Activated CD4-positive, CD25-positive, alpha-beta regulatory T cell treated with anti-CD3 and anti-CD28 coated beads, Interleukin-2, amount 50 U/mL, for 16 hours (primary cell): ENCODE data around the gene DEPP1.

Experiments
- DNase-seq: peaks from one replicate; pipeline ENCODE4 v3.0.0-alpha.2; 2020; ENCODE audit warnings: low read depth, low spot score

DEPP1 gene

DNA sequence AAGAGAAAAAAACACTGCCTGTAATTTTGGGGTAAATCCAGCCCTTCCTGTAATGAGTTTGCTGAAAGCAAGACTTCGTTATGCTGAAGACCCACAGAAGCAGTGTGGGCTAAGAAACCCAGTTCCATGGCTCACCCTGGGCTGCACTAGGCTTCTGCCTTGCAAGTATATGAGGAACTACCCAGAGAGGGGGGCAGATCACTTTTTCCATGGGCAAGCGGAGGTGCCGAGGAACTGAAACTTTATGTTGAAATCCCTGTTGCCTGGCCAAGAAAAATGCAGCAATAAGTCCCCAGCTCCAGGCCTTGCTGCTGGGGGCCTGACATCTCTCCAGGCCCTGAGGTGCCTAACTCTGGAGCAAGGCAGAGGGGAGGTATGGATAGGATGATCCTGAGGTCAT, 10.5 kb downstream of the DEPP1 start:
- DNase-seq, result no peak

DNA sequence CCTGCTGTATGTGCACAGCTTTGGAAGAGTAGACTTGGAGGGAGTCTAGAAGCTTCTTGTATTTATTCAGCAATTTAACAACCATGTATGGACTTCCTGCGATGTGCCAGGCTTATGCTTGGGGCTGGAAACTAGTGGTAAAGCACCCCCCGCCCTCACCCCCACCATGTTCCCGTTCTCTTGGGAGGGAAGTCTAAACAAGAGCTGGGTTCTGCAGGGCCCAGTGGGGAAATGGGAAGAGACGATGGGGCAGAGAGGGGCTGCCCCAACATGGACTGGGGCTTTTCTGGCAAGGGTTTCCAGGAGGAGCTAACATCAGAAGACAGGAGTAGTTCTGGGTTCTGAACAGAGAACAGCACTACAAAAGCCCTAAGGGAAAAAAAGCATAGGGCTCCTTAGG, 11.0 kb downstream of the DEPP1 start:
- DNase-seq, result no peak

DNA sequence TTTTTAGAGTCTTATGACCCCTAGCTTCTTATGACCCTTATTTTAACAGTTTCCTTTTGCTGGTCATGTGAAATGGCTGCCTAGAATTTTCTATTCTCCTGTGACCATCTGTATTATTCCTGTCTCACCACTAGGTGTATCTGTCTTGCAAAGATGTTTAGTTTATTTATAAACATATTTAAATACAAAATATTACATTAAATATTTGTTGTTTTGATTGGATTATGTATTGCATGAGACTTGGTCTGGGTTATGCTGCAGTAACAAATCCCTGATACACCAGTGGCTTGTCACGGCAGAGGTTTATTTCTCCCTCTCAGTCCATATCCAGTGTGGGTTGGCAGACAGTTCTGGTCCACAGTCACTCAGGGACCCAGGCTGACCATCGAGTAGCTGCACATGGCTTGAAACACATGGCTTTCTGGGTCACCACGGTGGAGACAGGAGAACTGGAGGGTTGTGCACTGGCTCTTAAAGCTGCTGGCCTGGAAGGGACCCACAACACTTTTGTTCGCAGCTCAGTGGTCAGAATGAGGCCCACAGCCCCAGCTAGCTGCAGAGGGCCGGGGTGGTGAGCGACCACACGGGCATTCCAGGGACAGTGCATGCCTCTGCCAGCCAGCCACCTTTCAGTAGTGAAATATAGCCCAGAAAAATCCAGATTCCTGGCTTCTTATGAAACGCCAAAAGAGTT, 11.6 kb downstream of the DEPP1 start:
- DNase-seq, result no peak

DNA sequence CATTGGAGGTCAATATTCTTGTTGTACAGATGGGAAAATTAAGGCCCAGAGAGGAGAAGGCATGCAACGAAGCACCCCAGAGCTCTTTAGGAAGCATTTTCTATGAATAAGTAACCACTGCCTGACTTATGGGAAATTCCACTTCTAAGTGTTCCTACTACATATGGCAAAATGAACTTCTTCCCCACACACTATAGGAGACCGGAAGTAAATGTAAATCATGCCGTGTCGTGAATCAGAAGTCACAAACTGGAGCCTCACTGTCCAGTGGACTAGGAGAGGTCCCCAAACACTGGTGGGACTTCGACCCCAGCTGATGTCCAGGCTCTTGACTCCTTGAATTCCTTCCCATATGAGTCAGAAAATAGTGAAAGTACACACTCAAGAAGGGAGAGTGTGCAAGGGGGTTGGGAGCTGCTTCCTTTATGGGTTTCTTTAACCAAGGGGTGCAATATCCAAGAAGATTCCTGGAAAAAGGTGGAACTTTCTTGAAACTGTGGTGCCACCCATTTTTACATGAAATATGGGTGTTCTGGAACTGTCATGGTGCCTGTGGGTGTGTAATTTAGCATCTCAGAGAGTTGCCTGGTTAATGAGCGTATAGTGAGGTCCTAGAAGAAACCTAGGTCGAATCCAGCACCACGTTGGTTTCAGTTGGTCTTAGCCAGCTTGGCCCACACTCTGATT, 12.3 kb downstream of the DEPP1 start:
- no peak for DNase-seq

DNA sequence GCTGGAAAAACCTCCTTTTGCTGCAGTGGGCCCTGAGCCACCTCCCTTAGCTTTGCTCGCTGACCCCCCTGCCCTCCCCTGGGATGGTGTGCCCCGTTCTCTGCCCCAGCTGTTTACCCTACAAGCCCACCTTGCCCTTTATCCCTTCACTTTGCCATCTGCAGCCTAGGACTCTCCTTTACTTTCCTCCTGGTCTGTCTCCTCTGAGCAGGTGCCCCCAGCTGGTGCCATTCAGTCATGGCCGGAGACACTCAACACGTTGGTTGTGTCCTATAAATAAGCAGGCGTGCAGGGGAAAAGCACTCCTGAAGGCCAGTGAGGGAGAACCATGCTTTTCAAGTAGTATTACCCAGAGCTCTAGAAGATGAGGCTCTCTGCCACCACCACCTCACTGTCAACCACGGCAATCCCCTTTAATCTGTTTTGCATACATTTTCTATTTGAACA, 12.9 kb downstream of the DEPP1 start:
- DNase-seq, result no peak

- no peak for DNase-seq
These were observed 13.5 kb downstream of the DEPP1 start for GRCh38 chr10:44965104-44965503.

- DNase-seq, result no peak
These were observed 14.6 kb downstream of the DEPP1 start for GRCh38 chr10:44963772-44964633.

DNA sequence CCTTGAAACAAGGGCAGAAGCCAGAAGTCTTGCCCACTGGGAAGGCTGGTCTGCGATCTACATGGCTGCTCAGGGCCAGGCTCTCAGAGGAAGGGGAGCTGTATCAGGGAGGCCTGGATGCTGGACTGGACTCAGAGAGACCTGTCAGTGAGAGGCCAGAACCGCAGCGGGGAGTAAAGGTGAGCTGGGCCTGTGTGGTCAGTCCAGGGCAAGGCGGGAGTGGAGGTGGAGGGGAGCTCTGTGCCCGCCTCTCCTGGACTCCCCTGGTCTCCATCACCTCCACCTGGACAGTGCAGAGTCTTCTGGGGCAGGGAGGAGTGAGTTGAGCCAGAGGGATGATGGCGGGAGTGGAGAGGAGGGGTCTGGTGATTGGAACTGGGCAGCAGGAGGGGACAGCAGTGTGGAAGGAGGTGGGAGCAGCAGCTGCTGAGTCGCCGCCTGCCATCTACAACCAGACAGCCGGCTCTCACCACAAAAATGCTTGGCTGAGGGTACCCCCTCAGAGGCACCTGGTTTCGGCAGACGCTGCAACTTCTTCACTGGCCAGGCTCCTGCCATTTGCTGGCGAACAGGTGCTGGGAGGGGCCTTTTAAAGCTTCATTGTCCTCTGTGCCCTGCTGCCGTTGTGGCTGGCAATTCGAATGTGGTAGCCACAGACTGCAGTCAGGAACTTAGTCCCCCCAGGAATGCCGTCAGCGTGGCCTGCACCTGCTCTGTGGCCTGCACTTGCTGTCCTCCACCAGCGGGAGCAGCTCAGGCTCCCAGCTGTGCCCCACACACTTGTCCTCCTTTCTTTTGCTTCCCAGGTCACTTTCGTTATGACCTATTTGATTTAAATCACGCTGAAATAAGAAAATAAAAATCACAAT, 15.5 kb downstream of the DEPP1 start:
- DNase-seq, result no peak

GRCh38 chr10:44961931-44962750, 16.5 kb downstream of the DEPP1 start:
- no peak for DNase-seq

GRCh38 chr10:44961230-44961571, 17.4 kb downstream of the DEPP1 start:
- no peak for DNase-seq

GRCh38 chr10:44960482-44961229, 18.0 kb downstream of the DEPP1 start:
- DNase-seq, result no peak

- no peak for DNase-seq
These were observed 18.5 kb downstream of the DEPP1 start for GRCh38 chr10:44960088-44960460.

DNA sequence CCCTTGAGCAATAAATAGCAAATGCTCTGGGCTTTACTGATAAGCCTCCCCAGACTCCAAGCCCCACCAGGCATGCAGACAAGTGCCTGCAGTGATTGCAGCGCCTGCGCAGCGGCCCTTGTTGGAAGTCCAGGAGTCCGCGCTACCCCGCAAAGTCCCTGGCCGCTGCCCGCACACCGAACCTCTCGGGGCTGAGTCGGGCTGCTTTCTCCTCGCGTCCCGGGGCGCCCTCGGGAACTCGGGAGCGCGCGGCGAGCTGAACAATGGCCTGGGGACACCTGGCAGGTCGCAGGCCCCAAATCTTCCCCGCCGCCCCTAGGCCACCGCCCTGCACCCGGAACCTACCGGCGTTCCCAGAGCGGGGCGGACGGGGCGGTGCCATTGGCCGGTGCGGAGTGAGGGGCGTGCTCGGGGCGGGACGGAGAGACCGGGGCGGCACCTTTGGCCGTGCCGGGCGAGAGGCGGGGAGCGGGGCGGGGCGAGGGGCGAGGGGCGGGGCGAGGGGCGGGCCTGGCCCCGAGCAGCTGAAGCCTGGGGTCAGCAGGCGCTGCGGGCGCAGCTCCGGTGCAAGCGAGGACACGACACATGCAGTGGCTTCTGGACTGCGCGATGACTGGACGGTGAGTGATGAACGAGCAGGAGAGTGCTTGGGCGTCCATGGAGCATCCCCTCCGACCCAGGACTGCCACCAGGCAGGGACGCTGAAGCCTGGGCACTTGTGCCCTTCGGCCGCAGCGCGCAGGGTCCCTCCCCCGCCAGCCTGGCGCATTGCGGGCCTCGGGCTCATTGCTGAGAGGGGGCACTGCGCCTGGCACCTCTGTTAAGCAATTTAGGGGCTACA, 19.1 kb downstream of the DEPP1 start, which contains the start of gene RASSF4:
Gene RASSF4, plus strand, starts transcription at position 556 of the 841 bp plus-strand sequence. CDS start 10,401 bp downstream, outside the sequence.
- DNase-seq, result peak; percentile 80

DNA sequence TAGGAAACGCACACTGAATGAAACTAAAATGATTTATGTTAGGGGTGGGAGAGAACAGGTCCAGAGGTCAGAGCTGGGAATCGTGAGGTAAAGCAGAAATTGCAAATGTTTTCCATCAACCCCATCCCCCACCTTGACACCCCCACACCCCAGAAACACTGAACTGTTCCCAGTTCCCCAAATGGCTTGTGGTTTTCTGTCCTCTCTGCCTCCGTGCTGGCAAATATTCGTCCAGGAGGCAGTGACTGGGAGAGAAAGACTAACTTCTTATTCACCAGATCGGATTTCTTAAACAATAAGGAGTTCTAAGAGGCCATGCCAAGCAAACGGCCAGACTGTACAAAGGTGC, 19.7 kb downstream of the DEPP1 start:
- no peak for DNase-seq

DNA sequence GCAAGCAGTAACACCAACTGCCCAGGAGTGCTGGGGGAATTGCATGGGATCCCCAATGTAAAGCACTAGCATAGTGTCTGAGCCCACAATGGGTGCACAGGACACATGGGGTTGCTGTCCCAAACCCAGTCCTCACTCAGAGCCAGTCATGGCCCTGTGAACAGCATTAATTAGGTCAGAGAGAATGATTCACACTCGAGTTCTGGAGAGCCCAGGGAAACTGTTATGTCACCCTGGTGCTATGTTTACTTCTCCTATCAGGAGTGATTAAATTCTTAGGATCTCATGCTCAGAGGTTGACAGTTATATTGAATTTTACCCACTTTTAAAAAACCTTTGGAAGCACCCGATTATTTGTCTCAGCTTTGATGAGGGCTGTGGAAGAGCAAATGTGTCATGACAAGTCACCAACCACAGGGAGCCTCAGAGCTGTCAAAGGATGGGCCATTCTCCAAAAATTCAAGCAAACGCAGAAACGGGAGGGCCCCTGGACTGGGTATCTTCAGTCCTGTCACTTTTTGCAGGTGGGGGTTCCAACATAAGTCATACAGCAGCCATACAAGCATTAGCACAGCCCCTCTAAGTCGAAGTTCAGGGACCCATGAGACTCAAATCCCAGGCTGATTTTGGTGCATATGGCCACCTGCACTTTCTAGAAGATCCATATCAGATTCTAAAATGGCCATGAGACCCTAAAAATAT, 20.3 kb downstream of the DEPP1 start:
- no peak for DNase-seq

GRCh38 chr10:44956717-44957706, 21.6 kb downstream of the DEPP1 start:
- no peak for DNase-seq

GRCh38 chr10:44956226-44956625, 22.4 kb downstream of the DEPP1 start:
- DNase-seq, result no peak
